Measurements from ENCODE around the gene NT5DC2. TPM values are rescaled to one million over a fixed set of nuclear protein-coding genes. Genes with fewer than 3 reads are reported as not detected.

Gene NT5DC2
- total RNA-seq, 6 experiments from 2014 or later: 1.1 to 12.5 (median 3.9) TPM

- H3K4me1 ChIP-seq: no peaks in the 10 kb centered on the region
- no peak overlapping the region for H3K27ac ChIP-seq
- 92% methylated on average over 2 of the region's 2 CpGs for WGBS (ENCODE audit: insufficient coverage, low coverage, low lambda C conversion rate, missing lambda C conversion rate)
- DNase-seq (no peak), ATAC-seq (no peak)
- H3K9me3 ChIP-seq: no peaks in the 10 kb centered on the region
- no peaks in the 10 kb centered on the region for H3K27me3 ChIP-seq
- H3K4me3 ChIP-seq: no peak overlapping the region
- TF ChIP-seq POLR2A (IDR thresholded peaks at IDR 0.05) (no peak), CTCF (IDR thresholded peaks at IDR 0.05) (no peak)
- intact Hi-C loops (cut with DNase I): no loop called here
- H3K36me3 ChIP-seq: peaks cover 0 to 15% (median 12%) of the 10 kb centered on the region in 4 donors
Observed at GRCh38 chr3:52568069-52568468, 34.4 kb upstream of the NT5DC2 start.

- Histone ChIP-seq H3K27ac (no peak overlapping the region), H3K27me3 (no peaks in the 10 kb centered on the region), H3K36me3 (peaks cover 8 to 51% (median 28%) of the 10 kb centered on the region in 4 donors), H3K9me3 (no peaks in the 10 kb centered on the region), H3K4me3 (no peak overlapping the region), H3K4me1 (no peaks in the 10 kb centered on the region)
- DNase-seq (no peak), ATAC-seq (no peak)
- intact Hi-C loops (cut with DNase I): no loop called here
- TF ChIP-seq POLR2A (IDR thresholded peaks at IDR 0.05): no peak
- no peak for TF ChIP-seq CTCF (IDR thresholded peaks at IDR 0.05)
- 86% methylated on average over 2 of the region's 2 CpGs for WGBS (ENCODE audit: insufficient coverage, low coverage, low lambda C conversion rate, missing lambda C conversion rate)
Observed at GRCh38 chr3:52563984-52564383, 30.3 kb upstream of the NT5DC2 start.

- DNase-seq: no peak
- Histone ChIP-seq H3K4me1 (no peaks in the 10 kb centered on the region), H3K4me3 (no peak overlapping the region), H3K27me3 (no peaks in the 10 kb centered on the region), H3K27ac (no peak overlapping the region), H3K36me3 (peaks cover 8 to 69% (median 35%) of the 10 kb centered on the region in 4 donors), H3K9me3 (no peaks in the 10 kb centered on the region)
- intact Hi-C loops (cut with DNase I): no loop called here
- TF ChIP-seq CTCF (IDR thresholded peaks at IDR 0.05) (no peak), POLR2A (IDR thresholded peaks at IDR 0.05) (no peak)
- no peak for ATAC-seq
- WGBS (ENCODE audit: insufficient coverage, low coverage, low lambda C conversion rate, missing lambda C conversion rate): 83% methylated on average over 4 of the region's 4 CpGs
Observed at GRCh38 chr3:52561028-52561747, 27.5 kb upstream of the NT5DC2 start.

- ATAC-seq (no peak), DNase-seq (no peak)
- 98% methylated on average over 5 of the region's 5 CpGs for WGBS (ENCODE audit: insufficient coverage, low coverage, low lambda C conversion rate, missing lambda C conversion rate)
- Histone ChIP-seq H3K4me3 (no peak overlapping the region), H3K4me1 (no peaks in the 10 kb centered on the region), H3K36me3 (peaks cover 6 to 78% (median 36%) of the 10 kb centered on the region in 4 donors), H3K27me3 (no peaks in the 10 kb centered on the region), H3K9me3 (no peaks in the 10 kb centered on the region), H3K27ac (no peak overlapping the region)
- TF ChIP-seq CTCF (IDR thresholded peaks at IDR 0.05): no peak
- no peak for TF ChIP-seq POLR2A (IDR thresholded peaks at IDR 0.05)
- intact Hi-C loops (cut with DNase I): no loop called here
Observed at GRCh38 chr3:52558436-52558835, 24.8 kb upstream of the NT5DC2 start.
